Superior temporal gyrus (tissue), 1 donor: ENCODE results near the gene ADGRG6.

Source experiments
- DNase-seq: peaks from one replicate; pipeline ENCODE4 v3.0.0-alpha.2; 2016; ENCODE audit errors: extremely low spot score

Gene ADGRG6

GRCh38 chr6:142374965-142375733, 73.3 kb downstream of the ADGRG6 start:
- DNase-seq: no peak

- no peak for DNase-seq
Observed at GRCh38 chr6:142376115-142376514, 74.3 kb downstream of the ADGRG6 start.

DNA sequence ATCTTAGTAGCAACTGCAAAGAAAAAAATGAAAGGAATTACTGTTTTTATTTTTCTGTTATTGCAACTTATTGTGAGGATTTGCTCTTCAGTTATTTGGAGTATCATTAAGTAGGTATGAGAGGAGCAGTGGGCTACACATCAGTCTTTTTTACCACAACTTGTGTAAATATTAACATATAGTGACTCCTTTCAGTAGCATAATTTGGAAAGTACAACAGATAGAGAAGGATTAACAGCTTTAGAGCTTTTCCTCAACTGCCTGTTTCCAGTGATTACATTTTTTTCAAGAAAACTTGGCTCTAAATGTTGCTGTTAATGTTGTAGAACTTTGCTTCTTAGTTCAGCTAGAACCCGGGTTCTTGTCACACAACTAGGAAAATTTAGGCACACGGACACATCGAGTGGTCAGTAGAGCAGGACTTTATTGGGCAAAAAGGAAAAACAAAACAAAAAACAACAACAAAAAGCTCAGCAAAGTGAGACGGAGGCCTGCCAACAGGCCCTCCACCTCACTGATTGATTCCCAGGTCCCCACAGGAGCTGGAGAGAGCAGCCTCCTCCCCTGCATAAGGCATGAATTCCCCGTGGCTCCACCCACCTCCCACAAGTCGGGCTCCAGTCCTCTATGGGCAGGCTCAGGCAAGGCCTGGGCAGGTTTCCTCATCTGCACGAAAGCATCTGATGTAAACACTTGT, 75.1 kb downstream of the ADGRG6 start:
- DNase-seq: no peak

- no peak for DNase-seq
Observed at GRCh38 chr6:142377497-142377848, 75.7 kb downstream of the ADGRG6 start.

DNA sequence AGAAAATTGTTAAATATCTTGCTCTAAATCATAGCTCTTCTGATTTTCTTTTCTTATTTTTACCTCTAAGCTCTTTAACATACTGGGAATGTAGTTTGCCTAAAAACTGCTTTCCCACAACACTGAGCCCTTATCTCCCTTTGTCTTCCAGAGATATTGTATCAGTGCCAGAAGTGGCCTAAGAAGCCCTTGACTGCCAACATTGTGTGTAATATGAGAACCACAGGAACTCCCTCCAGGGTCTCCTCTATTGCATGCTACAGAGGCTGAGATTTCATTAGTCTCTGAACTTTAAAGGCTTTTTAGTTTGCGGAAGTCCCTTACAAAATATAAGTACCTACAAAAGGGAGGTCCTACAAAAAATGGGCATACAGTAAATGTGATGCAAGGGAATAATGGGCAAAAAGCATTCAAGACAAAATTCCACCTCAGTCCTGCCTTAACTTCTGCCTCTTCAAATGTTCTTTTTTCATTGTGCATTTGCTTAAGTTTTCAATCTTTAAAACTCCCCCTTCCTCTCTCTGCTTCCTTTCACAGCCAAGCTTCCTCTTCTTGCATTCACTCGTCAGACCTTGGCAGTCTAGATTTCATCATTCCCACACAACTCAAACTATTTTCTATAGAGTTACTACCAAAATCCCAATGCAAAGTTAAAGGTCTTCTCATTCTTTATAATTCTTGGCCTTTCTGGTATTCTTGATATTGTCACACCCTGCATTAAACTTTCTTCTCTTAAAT, 76.5 kb downstream of the ADGRG6 start:
- no peak for DNase-seq

GRCh38 chr6:142380626-142381025, 78.8 kb downstream of the ADGRG6 start:
- no peak for DNase-seq

- no peak for DNase-seq
Observed at GRCh38 chr6:142381181-142381580, 79.4 kb downstream of the ADGRG6 start.

GRCh38 chr6:142381845-142382378, 80.1 kb downstream of the ADGRG6 start:
- DNase-seq: no peak

GRCh38 chr6:142384519-142385254, 82.9 kb downstream of the ADGRG6 start:
- no peak for DNase-seq

DNA sequence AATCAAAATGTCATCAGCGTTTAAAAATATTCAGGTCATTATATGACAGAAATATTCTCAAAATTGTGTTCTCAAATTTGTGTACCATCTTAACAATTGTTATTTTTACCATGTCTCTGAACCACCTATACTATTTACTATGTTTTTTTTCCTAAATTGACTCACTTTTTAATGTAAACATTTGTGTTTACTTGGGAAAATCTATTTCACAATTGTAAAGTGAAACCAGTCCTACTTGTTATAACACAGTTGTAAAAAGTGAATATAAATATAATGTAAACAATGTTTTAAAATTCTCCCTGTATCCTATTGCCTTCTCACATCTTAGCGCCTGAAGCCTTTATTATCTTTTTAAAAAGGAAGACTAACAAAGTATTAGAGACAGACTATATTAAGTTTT, 83.5 kb downstream of the ADGRG6 start:
- DNase-seq: no peak

DNA sequence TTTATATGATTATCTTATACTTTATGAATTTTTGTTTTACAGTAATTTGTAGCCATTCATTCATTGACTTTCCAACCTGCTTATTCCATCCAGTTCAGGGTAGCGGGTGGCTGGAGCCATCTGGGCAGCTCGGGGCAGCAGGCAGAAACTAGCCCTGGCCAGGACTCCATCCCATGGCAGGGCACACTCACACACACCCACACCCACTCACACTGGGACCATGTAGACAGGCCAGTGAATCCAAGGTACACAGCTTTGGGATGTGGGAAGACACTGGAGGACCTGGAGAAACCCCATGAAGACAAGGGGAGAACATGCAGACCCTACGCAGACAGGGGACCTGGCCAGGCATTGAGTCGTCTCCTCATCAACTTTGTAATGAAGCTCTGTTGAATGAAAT, 84.8 kb downstream of the ADGRG6 start:
- DNase-seq: no peak

- DNase-seq: peak; percentile 86
Observed at GRCh38 chr6:142387997-142388815, 86.4 kb downstream of the ADGRG6 start.

DNA sequence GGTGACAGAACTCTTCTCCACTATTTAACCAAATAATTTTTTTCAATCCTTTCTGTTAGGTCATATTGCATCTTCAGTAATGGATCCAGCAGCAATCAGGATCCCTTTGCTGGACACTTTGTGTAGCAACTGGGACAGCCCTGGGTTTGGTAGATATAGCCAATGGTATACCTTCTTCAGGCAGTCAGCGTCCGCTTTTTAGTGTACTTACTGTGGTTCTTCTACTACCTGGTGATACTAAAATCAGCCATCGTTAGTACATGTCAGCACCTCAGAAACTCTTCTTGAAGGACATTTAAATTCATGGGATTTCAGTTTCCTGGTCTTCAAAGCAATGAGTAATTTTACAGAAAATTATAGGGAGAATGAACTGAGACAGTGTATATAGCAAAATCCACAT, 93.5 kb downstream of the ADGRG6 start:
- no peak for DNase-seq

DNA sequence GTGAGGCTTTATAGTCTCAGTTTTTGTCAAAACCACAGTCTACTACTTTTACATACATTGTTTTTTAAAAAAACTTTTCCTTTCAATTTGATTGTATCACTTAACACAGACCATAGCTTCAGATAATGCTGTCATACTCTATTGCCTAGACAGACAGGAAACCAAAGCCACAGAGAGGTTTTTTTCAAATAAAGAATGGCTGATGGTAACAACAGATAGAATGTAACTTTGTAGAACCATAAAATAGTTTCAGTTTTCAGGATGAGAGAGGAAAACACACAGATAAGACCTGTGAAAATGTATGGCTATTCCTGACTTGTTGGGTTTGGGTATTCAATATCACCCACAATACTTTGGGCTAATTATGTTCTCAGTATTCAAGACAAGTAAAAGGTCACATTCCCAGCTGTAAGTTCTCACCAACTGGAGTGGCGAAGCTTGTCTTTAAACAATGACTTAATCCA, 94.0 kb downstream of the ADGRG6 start:
- DNase-seq: no peak

DNA sequence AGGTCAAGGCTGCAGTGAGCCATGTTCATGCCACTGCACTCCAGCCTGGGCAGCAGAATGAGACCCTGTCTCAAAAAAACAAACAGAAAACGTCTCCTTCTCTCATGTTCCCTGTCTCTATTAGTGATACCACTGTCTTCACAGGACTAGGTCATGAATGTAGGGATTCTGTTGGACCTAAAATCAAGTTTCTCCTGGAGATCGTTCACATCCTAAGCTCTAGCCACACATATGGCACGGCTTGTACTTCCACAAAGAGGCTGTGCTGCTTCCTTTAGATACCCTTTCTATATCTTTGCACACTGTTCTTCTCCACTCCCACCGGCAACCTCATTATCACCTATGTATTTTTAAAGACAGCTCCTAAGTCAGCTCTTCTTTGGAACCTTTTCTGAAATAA, 96.5 kb downstream of the ADGRG6 start:
- no peak for DNase-seq

DNA sequence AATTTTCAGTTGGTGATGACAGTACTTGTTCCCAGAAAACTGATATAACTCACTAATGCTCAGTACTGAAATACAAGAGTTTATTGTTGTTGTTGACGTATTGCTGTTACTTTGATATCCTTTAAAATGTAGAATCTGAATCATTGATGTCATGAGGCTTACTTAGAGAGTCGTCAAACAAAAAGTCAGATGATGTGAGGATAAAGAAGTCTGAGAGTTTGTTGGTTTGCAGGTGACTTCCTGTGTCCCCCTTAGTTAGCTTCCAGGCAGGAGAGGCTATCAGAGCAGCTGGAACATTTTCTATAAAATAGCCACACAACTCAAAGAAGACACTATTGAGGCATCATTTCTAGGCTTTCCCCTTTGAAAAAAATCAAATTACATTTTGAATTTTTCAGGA, 97.9 kb downstream of the ADGRG6 start:
- no peak for DNase-seq

GRCh38 chr6:142400495-142400894, 98.7 kb downstream of the ADGRG6 start:
- DNase-seq: no peak

DNA sequence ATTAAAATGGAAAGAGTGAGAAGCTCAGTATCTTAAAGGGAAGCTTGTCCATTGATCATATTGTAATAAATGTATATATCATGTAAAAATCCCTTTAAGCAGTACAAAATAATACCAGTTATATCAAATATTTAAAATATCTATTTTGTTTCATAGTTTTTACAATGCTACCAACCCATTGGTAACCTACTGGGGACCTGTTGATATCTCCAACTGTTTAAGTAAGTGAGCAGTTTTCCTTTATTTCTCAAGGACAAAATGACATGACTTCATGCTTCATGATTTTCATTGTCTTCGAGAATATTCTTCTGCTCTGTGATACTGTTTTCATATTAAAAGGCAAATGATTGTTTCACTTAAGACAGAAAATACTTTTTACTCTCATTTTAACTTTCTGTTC, 100.0 kb downstream of the ADGRG6 start:
- DNase-seq: no peak

GRCh38 chr6:142404751-142405150, 102.9 kb downstream of the ADGRG6 start:
- no peak for DNase-seq

DNA sequence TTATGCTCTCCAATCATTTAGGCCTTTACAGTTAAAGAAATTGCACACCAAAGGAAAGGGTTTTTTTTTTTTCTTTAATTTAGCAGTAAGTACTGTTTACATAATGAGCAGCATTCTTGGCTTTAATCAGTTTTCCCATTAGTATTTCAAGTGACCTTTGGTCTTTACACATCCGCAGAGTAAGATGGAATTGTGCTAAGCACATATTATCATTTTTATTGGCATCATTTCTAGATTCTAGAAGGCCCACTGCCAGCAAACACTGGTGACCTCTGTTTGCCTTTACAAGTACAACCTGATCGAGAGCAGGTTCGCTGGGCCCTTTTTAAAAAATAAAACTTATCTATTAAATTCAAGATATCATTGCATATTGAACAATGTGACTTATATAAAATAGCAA, 104.3 kb downstream of the ADGRG6 start:
- no peak for DNase-seq
